Mucosa of descending colon (tissue), 3 donors: Measurements from ENCODE around the gene IFNGR2. TPM values are rescaled to one million over a fixed set of nuclear protein-coding genes. Genes with fewer than 3 reads are reported as not detected.

ENCODE experiments used
- ATAC-seq: fragments of 200-7000 bp; cut with Tn5 transposase; one replicate; pipeline ENCODE4 v1.9.1; 2020; ENCODE audit warnings: mild to moderate bottlenecking, moderate library complexity
- DNase-seq, 3 donors: peaks; one replicate each; pipeline ENCODE4 v3.0.0-alpha.2; 2020
- H3K36me3 ChIP-seq: fragments of 200-600 bp; one replicate; pipeline ENCODE4 v1.8.0; 2021; ENCODE audit warnings: low read depth, mild to moderate bottlenecking
- H3K4me1 ChIP-seq: fragments of 200-600 bp; one replicate; pipeline ENCODE4 v1.8.0; 2021; ENCODE audit warnings: low read depth, mild to moderate bottlenecking
- H3K4me3 ChIP-seq: fragments of 200-600 bp; one replicate; pipeline ENCODE4 v1.8.0; 2021; ENCODE audit warnings: mild to moderate bottlenecking
- H3K9me3 ChIP-seq: fragments of 200-600 bp; one replicate; pipeline ENCODE4 v1.8.0; 2021; ENCODE audit warnings: mild to moderate bottlenecking
- intact Hi-C, 2 donors: fragments of 100-400 bp; cut with DNase I in 1 of 2; cut with micrococcal nuclease in 1 of 2; formaldehyde crosslinking; loops; one replicate each; pipeline versions ENCODE4 v1.11.0 to v1.11.1; 2022; cut with DNase I, micrococcal nuclease
- total RNA-seq, 3 donors: library from RNA; stranded (reverse); fragmentation: NEBNext Ultra II Directional in 2 of 3; extraction: Animal tissue kit (Norgen Biotek cat#: 25700) in 2 of 3; gene quantifications; one replicate each; pipeline versions ENCODE4 v1.2.1 to v1.2.4, GENCODE V29; 2021 to 2023
- TF ChIP-seq, protein P1 (sequence below): fragments of 200-600 bp; IDR thresholded peaks from one replicate; pipeline ENCODE4 v1.8.0; 2022; ENCODE audit warnings: antibody characterized with exemption, mild to moderate bottlenecking
- donor health status: DM: no; HTN: no; CAD: no; lungs with moderate emphysema.
- donor health status: DM: no; HTN: no; CAD: no.
- donor health status: DM: no; HTN: yes; CAD: no.

Gene IFNGR2
- total RNA-seq, 3 donors from 2014 or later = 56.3 to 155 (median 87.8) TPM

DNA sequence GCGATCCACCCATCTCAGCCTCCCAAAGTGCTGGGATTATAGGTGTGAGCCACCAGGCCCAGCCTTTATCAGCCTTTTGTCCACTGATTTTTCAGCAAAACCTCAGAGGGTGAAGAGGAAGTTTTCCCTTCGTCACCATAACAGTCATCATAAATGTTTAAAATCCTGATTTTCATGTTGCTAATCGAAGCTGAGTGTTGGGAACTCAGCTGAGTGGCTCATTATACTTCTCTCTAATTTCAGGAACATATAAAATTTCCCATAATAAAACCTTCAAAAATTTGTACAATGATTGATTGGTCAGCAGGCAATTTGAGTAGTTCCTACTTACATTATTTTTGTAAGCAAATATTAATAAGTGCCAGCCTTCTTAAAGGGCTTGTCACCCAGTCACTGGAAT is 31.8 kb upstream of the IFNGR2 start:
- intact Hi-C loops = loop anchor here in 1 of 2 donors (10.0 kb wide), 1 partner anchor 167 kb away; no protein-coding TSS in a partner anchor
- H3K36me3 ChIP-seq = no peaks in the 10 kb centered on the region
- TF ChIP-seq, protein P1, sequence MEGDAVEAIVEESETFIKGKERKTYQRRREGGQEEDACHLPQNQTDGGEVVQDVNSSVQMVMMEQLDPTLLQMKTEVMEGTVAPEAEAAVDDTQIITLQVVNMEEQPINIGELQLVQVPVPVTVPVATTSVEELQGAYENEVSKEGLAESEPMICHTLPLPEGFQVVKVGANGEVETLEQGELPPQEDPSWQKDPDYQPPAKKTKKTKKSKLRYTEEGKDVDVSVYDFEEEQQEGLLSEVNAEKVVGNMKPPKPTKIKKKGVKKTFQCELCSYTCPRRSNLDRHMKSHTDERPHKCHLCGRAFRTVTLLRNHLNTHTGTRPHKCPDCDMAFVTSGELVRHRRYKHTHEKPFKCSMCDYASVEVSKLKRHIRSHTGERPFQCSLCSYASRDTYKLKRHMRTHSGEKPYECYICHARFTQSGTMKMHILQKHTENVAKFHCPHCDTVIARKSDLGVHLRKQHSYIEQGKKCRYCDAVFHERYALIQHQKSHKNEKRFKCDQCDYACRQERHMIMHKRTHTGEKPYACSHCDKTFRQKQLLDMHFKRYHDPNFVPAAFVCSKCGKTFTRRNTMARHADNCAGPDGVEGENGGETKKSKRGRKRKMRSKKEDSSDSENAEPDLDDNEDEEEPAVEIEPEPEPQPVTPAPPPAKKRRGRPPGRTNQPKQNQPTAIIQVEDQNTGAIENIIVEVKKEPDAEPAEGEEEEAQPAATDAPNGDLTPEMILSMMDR = no peak
- H3K9me3 ChIP-seq = peaks cover 17% of the 10 kb centered on the region
- peaks cover 4% of the 10 kb centered on the region for H3K4me1 ChIP-seq
- DNase-seq (no peak), ATAC-seq (no peak)
- H3K4me3 ChIP-seq = no peak overlapping the region

DNA sequence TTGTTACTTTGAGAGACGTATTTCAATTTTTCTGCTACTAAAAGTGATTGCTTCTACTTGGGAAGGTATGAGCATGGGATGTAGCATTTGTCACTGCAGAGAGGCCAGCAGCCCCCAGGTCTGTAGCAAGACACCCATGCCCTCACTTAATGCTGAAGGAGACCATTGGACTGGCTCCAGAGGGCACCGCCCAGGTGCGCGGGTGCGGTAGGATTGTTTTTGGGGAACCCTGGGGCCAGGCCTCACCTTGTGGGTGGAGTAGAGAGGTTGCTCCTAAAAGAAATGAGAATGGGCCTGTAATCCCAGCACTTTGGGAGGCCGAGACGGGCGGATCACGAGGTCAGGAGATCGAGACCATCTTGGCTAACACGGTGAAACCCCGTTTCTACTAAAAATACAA is 30.6 kb upstream of the IFNGR2 start:
- no peak for DNase-seq
- H3K4me3 ChIP-seq = no peak overlapping the region
- no peaks in the 10 kb centered on the region for H3K36me3 ChIP-seq
- H3K4me1 ChIP-seq = peaks cover 4% of the 10 kb centered on the region
- H3K9me3 ChIP-seq = peaks cover 7% of the 10 kb centered on the region
- ATAC-seq = no peak
- TF ChIP-seq, protein P1 = no peak
- intact Hi-C loops = loop anchor here in 1 of 2 donors (10.0 kb wide), 1 partner anchor 168 kb away; no protein-coding TSS in a partner anchor

DNA sequence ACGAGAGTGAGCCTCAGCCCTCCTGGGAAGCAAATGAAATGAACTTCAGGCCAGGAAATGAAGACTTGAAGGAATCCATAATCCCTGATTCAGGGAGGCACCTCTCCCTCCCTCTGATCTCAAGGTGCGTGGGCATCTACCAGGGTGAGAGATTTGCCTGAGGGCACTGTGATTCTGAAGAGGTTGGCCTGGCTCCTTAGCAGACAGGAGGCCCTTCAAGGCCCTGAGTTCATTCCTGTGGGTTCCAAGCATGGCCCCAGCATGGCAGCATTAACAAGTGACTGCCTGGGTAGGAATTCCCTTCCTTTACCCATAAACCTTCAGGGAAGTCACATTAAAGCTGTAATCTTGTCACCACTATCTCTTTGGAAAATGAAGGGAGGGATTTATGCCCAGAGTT is 29.8 kb upstream of the IFNGR2 start:
- Histone ChIP-seq H3K4me1 (peaks cover 4% of the 10 kb centered on the region), H3K4me3 (no peak overlapping the region), H3K36me3 (no peaks in the 10 kb centered on the region), H3K9me3 (no peaks in the 10 kb centered on the region)
- no peak for ATAC-seq
- intact Hi-C loops = loop anchor here in 1 of 2 donors (10.0 kb wide), 1 partner anchor 169 kb away; no protein-coding TSS in a partner anchor
- DNase-seq = no peak
- TF ChIP-seq, protein P1 = no peak

DNA sequence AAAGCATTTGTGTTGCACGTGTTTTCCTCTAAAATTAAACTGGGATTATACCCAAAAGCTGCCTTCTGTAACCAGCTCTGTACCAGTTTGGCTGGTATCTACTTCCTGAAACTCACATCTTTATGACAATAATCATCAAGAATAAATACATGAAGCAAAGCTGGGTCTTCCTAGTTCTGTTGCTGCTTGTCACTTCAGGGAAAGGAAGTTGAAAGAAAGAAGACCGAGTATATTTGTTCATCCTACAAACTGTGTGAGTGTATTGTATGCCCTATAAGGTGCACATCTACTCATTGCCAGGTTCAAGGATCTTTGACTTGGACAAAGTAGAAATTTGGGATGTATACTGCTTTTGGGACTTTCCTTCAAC is 29.1 kb upstream of the IFNGR2 start:
- H3K36me3 ChIP-seq = no peaks in the 10 kb centered on the region
- ATAC-seq = peak; percentile 9
- intact Hi-C loops = loop anchor here in 1 of 2 donors (10.0 kb wide), 1 partner anchor 169 kb away; no protein-coding TSS in a partner anchor
- H3K4me1 ChIP-seq = peaks cover 4% of the 10 kb centered on the region
- no peak overlapping the region for H3K4me3 ChIP-seq
- TF ChIP-seq, protein P1 = no peak
- no peaks in the 10 kb centered on the region for H3K9me3 ChIP-seq
- no peak for DNase-seq

DNA sequence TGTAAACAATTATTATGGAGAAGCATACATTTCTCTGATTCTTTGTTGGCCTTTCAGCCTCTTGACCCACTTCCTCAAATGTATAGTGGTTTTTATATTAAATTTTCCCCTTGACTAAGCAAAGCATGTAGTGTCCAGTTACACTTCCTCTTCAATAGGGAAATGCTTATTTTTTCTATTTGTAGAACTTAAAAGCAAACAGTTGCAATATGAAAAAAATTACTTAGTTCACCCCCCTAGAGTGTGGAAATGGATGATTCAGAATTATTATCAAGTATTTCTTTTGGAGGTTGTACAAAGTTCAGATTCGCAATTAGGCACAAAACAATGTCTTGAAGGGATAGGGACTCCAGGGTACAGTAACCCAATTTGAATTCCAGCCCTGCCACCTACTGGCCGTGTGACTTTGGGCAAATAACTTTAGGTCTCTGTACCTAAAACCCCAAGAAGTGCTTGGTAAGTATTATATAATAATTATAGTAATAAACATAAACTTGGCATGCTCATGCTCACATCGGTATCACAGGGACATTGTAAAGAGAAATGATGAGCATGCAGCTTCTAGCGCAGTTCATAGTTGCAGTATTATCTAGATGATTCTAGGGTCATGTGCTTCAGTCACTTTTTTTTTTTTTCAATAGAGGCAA is 28.6 kb upstream of the IFNGR2 start:
- Histone ChIP-seq H3K4me1 (peaks cover 5% of the 10 kb centered on the region), H3K4me3 (no peak overlapping the region), H3K9me3 (no peaks in the 10 kb centered on the region), H3K36me3 (no peaks in the 10 kb centered on the region)
- TF ChIP-seq, protein P1 = peak; percentile 51
- intact Hi-C loops = loop anchor here in 1 of 2 donors (10.0 kb wide), 1 partner anchor 170 kb away; no protein-coding TSS in a partner anchor
- ATAC-seq (peak; percentile 75), DNase-seq (peak in 2 of 3 donors; percentile 68 to 86)
